Endothelial cell of umbilical vein (primary cell): ENCODE measurements around the gene HSD17B13. TPM values are rescaled to one million over a fixed set of nuclear protein-coding genes. Genes with fewer than 3 reads are reported as not detected.

Experiments
- BruUV-seq: library from RNA; stranded (reverse); fragments of 400-500 nt; replicated peaks from 2 replicates; lab custom pipeline; 2021; lab: Mats Ljungman, UMichigan
- CTCF ChIA-PET: fragments of 300-600, 350-600 bp; sonication (Branson Sonifier 250); formaldehyde crosslinking; loops from one replicate; lab custom pipeline; 2021; ENCODE audit warnings: antibody characterized with exemption, inconsistent platforms; lab: Charles Lee
- POLR2A ChIA-PET: fragments of 300-600, 350-600 bp; sonication (Branson Sonifier 250); formaldehyde crosslinking; loops from one replicate; lab custom pipeline; 2021; ENCODE audit warnings: antibody characterized with exemption, inconsistent platforms; lab: Charles Lee
- DNase-seq: peaks from one replicate; pipeline ENCODE4 v3.0.0-alpha.2; 2011; ENCODE audit warnings: low read depth, low spot score
- FAIRE-seq: peaks from 2 replicates; lab custom pipeline; 2011; peaks lifted over from hg19 to GRCh38; lab: Jason Lieb, UNC
- H2AFZ ChIP-seq: 2 replicates; pipeline ENCODE4 v1.6.0; 2012; ENCODE audit warnings: low read depth, low read length, control low read depth, inconsistent platforms
- H3K27ac ChIP-seq: 2 replicates; pipeline ENCODE4 v1.5.1; 2011; ENCODE audit warnings: low read depth, mild to moderate bottlenecking, control low read depth, low read length, moderate library complexity; ENCODE audit not compliant: insufficient read depth
- H3K27me3 ChIP-seq, 2 experiments: 2 replicates each; pipeline versions ENCODE4 v1.6.0 to v1.6.1; 2011; ENCODE audit warnings: low read length in 2 of 2, mixed read lengths in 1 of 2; ENCODE audit not compliant: control insufficient read depth in 2 of 2, insufficient read depth in 2 of 2
- H3K36me3 ChIP-seq, 2 experiments: 2 replicates in 1 of 2; 3 replicates in 1 of 2; pipeline ENCODE4 v1.5.1; 2011; ENCODE audit warnings: low read length in 2 of 2, mild to moderate bottlenecking in 1 of 2, moderate library complexity in 1 of 2; ENCODE audit not compliant: control insufficient read depth in 2 of 2, insufficient read depth in 2 of 2; ENCODE audit errors: extremely low read depth in 1 of 2
- H3K4me1 ChIP-seq: 3 replicates; pipeline ENCODE4 v1.5.1; 2011; ENCODE audit warnings: mild to moderate bottlenecking, low read length; ENCODE audit not compliant: control insufficient read depth, insufficient read depth; ENCODE audit errors: extremely low read depth
- H3K4me2 ChIP-seq: 2 replicates; pipeline ENCODE4 v1.6.1; 2011; ENCODE audit warnings: low read length, control low read depth, mixed read lengths; ENCODE audit not compliant: insufficient read depth
- H3K4me3 ChIP-seq, 3 experiments: fragments of 200-600 bp in 1 of 3; sonication (generic), shearing (Covaris generic) in 1 of 3; replicated peaks in 1 of 3; 2 replicates each; pipeline ENCODE4 v1.5.1; 2011 to 2016; ENCODE audit warnings: control low read depth in 3 of 3, low read length in 3 of 3, mild to moderate bottlenecking in 2 of 3, inconsistent platforms in 1 of 3, low read depth in 1 of 3, moderate library complexity in 1 of 3; ENCODE audit not compliant: insufficient read depth in 1 of 3
- H3K79me2 ChIP-seq: 2 replicates; pipeline ENCODE4 v1.6.0; 2012; ENCODE audit warnings: low read length, inconsistent platforms; ENCODE audit not compliant: control insufficient read depth, insufficient read depth
- H3K9ac ChIP-seq: replicated peaks from 2 replicates; pipeline ENCODE3; 2011; ENCODE audit warnings: low read length, control low read depth; ENCODE audit not compliant: insufficient read depth; ENCODE audit errors: extremely low read depth
- H3K9me1 ChIP-seq: replicated peaks from 3 replicates; pipeline ENCODE4 v1.6.0; 2011; ENCODE audit warnings: mild to moderate bottlenecking, low read length; ENCODE audit not compliant: control insufficient read depth, insufficient read depth; ENCODE audit errors: extremely low read depth
- H3K9me3 ChIP-seq: replicated peaks from 2 replicates; pipeline ENCODE4 v1.5.1; 2012; ENCODE audit warnings: low read length, inconsistent platforms; ENCODE audit not compliant: control insufficient read depth, insufficient read depth
- H4K20me1 ChIP-seq: replicated peaks from 2 replicates; pipeline ENCODE3; 2011; ENCODE audit warnings: mild to moderate bottlenecking, low read length; ENCODE audit not compliant: control insufficient read depth, insufficient read depth; ENCODE audit errors: extremely low read depth
- EZH2 ChIP-seq: IDR thresholded peaks from 2 replicates; pipeline ENCODE4 v1.6.1; 2012; ENCODE audit warnings: borderline replicate concordance, low read depth, mild to moderate bottlenecking, moderate library complexity, low read length, inconsistent platforms; ENCODE audit not compliant: severe bottlenecking
- FOS ChIP-seq: IDR thresholded peaks from 2 replicates; pipeline ENCODE4 v1.6.1; 2011; ENCODE audit warnings: mild to moderate bottlenecking, low read length, moderate library complexity, borderline replicate concordance; ENCODE audit not compliant: insufficient read depth
- GATA2 ChIP-seq: IDR thresholded peaks from 2 replicates; pipeline ENCODE4 v1.7.0; 2011; ENCODE audit warnings: low read depth, mild to moderate bottlenecking, moderate library complexity, mixed read lengths, low read length; ENCODE audit not compliant: insufficient read length, insufficient read depth
- JUN ChIP-seq: IDR thresholded peaks from 2 replicates; pipeline ENCODE4 v1.6.1; 2011; ENCODE audit warnings: borderline replicate concordance, low read depth; ENCODE audit not compliant: insufficient read length, insufficient read depth
- MYC ChIP-seq: IDR thresholded peaks from one replicate; pipeline ENCODE4 v1.6.1; 2011; ENCODE audit warnings: mild to moderate bottlenecking, low read depth, low read length
- POLR2A ChIP-seq: IDR thresholded peaks from 2 replicates; pipeline ENCODE4 v1.6.1; 2012; ENCODE audit warnings: low read depth, mild to moderate bottlenecking, control low read depth, low read length
- POLR2AphosphoS5 ChIP-seq: IDR thresholded peaks from 2 replicates; pipeline ENCODE4 v1.6.1; 2012; ENCODE audit warnings: low read depth, mild to moderate bottlenecking, control low read depth, low read length, moderate library complexity; ENCODE audit not compliant: insufficient read depth
- dilution Hi-C: fragments of 300-500 bp; cut with MboI; formaldehyde crosslinking; loops from one replicate; pipeline ENCODE4 v1.15.0; 2019; ENCODE audit warnings: low sequenced_read_pairs; ENCODE audit not compliant: extremely low pct_ligation_motif_present
- intact Hi-C: fragments of 100-400 bp; cut with micrococcal nuclease; formaldehyde crosslinking; loops from one replicate; pipeline ENCODE4 v1.10.0; 2022
- polyA plus RNA-seq, 4 experiments: library from polyadenylated mRNA; depleted of rRNA in 3 of 4; stranded (reverse) in 3 of 4; unstranded in 1 of 4; fragments of >200 nt; gene quantifications; 2 replicates each; pipeline versions ENCODE4 v1.2.1 to v1.2.3, GENCODE V29; 2011 to 2012; ENCODE audit warnings: missing spikeins in 1 of 4
- total RNA-seq: library from RNA; stranded (reverse); gene quantifications from 2 replicates; pipeline ENCODE4 v1.2.3, GENCODE V29; 2021
- TF ChIP-seq, protein P1 (sequence below), 2 donors: IDR thresholded peaks; 1 replicate in 1 of 2; 2 replicates in 1 of 2; pipeline ENCODE4 v1.5.1; 2011; ENCODE audit warnings: low read length in 2 of 2, mild to moderate bottlenecking in 2 of 2, moderate library complexity in 2 of 2, control low read depth in 1 of 2, inconsistent platforms in 1 of 2, low read depth in 1 of 2; ENCODE audit not compliant: insufficient read depth in 1 of 2; ENCODE audit errors: extremely low read depth in 1 of 2
- TF ChIP-seq, protein P2 (sequence below): IDR thresholded peaks from 2 replicates; pipeline ENCODE4 v1.6.1; 2011; ENCODE audit not compliant: insufficient read depth, insufficient read length

HSD17B13 gene
- total and polyA plus RNA-seq, 2 donors (not counting 3 experiments of a cell fraction or from before 2014, with no cell fraction given), result 0.07 TPM; not detected in 1

DNA sequence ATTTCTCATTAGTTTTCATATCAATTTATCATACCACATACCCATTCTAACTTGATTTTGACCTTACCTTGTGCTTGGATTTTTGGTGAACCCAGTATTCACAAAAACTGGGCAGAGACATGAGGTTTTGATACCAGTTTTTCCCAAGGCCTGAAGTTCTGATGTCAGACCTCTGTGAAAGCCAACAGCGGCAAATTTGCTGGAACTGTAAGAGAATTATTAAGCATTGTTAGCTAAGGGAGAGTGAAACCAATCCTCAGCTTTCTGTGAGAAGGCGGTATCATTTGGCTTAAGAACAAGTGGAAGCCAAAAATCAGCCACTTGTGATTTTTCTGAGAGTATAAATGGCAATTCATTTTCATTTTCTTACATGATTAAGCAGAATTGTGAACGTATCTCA lies 8.9 kb downstream of the HSD17B13 start:
- no peaks in the 10 kb centered on the region for H3K4me1 ChIP-seq
- DNase-seq (no peak), FAIRE-seq (no peak)
- TF ChIP-seq POLR2AphosphoS5 (no peak), JUN (no peak), MYC (no peak), EZH2 (no peak), GATA2 (no peak), FOS (no peak), POLR2A (no peak)
- TF ChIP-seq, protein P1, sequence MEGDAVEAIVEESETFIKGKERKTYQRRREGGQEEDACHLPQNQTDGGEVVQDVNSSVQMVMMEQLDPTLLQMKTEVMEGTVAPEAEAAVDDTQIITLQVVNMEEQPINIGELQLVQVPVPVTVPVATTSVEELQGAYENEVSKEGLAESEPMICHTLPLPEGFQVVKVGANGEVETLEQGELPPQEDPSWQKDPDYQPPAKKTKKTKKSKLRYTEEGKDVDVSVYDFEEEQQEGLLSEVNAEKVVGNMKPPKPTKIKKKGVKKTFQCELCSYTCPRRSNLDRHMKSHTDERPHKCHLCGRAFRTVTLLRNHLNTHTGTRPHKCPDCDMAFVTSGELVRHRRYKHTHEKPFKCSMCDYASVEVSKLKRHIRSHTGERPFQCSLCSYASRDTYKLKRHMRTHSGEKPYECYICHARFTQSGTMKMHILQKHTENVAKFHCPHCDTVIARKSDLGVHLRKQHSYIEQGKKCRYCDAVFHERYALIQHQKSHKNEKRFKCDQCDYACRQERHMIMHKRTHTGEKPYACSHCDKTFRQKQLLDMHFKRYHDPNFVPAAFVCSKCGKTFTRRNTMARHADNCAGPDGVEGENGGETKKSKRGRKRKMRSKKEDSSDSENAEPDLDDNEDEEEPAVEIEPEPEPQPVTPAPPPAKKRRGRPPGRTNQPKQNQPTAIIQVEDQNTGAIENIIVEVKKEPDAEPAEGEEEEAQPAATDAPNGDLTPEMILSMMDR (IDR thresholded peaks at IDR 0.05; ENCODE audit: extremely low read depth in 1 of 2, insufficient read depth in 1 of 2, low read depth in 1 of 2, low read length in 2 of 2), result no peak
- TF ChIP-seq, protein P2, sequence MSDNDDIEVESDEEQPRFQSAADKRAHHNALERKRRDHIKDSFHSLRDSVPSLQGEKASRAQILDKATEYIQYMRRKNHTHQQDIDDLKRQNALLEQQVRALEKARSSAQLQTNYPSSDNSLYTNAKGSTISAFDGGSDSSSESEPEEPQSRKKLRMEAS, result no peak
- no peak overlapping the region for H3K4me2 ChIP-seq
- no peak overlapping the region for H3K4me3 ChIP-seq
- BruUV-seq, result no TSS peak
- no peak overlapping the region for H2AFZ ChIP-seq
- H3K79me2 ChIP-seq, result no peaks in the 10 kb centered on the region
- no peak overlapping the region for H3K27ac ChIP-seq
- ChIA-PET POLR2A (no interaction called here), CTCF (no interaction called here)
- H3K9me3 ChIP-seq, result no peaks in the 10 kb centered on the region
- intact Hi-C loops (no loop called here), dilution Hi-C loops (no loop called here)
- H3K36me3 ChIP-seq, result no peaks in the 10 kb centered on the region
- no peak overlapping the region for H3K9ac ChIP-seq
- H3K9me1 ChIP-seq, result no peaks in the 10 kb centered on the region
- H4K20me1 ChIP-seq, result no peaks in the 10 kb centered on the region
- H3K27me3 ChIP-seq, result no peaks in the 10 kb centered on the region
